Measurements from ENCODE around the gene IQGAP3. TPM values are rescaled to one million over a fixed set of nuclear protein-coding genes. Genes with fewer than 3 reads are reported as not detected.

IQGAP3 gene
- total and polyA plus RNA-seq, 7 donors, result 0.55 to 11.2 (median 0.76) TPM; not detected in 1

- WGBS, 2 donors, result 28 to 31% methylated on average over 5 of the region's 5 CpGs
- peaks cover 0 to 69% (median 64%) of the 10 kb centered on the region in 4 donors for H3K4me1 ChIP-seq
- no peaks in the 10 kb centered on the region for H3K27me3 ChIP-seq
- peak overlapping the region; percentile 17 to 38 (median 32) for H3K4me3 ChIP-seq
- DNase-seq, result no peak
- H3K27ac ChIP-seq, result peak overlapping the region; percentile 98 to 100 (median 100)
- no peaks in the 10 kb centered on the region for H3K9me3 ChIP-seq
- intact Hi-C loops (cut with DNase I), result no loop called here
- H3K36me3 ChIP-seq, result no peaks in the 10 kb centered on the region
- TF ChIP-seq, protein P1, sequence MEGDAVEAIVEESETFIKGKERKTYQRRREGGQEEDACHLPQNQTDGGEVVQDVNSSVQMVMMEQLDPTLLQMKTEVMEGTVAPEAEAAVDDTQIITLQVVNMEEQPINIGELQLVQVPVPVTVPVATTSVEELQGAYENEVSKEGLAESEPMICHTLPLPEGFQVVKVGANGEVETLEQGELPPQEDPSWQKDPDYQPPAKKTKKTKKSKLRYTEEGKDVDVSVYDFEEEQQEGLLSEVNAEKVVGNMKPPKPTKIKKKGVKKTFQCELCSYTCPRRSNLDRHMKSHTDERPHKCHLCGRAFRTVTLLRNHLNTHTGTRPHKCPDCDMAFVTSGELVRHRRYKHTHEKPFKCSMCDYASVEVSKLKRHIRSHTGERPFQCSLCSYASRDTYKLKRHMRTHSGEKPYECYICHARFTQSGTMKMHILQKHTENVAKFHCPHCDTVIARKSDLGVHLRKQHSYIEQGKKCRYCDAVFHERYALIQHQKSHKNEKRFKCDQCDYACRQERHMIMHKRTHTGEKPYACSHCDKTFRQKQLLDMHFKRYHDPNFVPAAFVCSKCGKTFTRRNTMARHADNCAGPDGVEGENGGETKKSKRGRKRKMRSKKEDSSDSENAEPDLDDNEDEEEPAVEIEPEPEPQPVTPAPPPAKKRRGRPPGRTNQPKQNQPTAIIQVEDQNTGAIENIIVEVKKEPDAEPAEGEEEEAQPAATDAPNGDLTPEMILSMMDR (IDR thresholded peaks at IDR 0.05), result no peak
Measured at GRCh38 chr1:156504438-156504813, 67.9 kb downstream of the IQGAP3 start.

DNA sequence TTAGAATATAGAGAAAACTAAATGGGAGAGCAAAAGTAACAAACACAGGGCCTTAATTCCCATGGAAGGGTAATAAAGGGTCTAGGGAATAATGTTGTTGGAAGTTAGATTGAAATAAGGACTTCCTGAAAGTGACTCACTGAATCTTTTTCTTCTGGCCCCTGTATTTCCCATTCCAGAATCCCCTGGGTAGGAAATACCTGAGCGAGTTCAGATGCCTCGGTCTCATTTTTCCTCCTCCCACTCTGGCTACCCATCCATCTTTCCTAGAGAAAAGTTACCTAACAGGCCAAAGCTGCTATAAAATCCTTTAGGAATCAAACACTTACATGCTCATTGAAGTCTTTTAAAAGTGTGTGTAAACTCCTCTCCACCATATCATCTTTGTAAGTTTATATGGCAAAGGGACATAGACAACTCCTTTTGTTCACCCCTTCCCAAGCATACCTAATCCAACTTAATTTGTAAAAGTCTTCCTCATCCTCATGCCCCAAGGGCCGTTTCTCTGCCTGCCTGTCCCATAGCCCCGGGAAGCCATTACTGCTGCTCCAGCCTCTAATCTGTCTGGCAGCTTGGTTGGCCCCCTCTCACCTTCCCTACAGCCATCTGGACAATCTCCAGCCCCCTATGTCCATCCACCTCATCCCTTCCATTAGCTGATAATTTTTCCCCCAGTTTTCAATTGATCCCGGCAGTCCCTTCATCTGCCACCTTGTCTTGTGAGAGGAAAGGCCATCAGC lies 68.5 kb downstream of the IQGAP3 start:
- Histone ChIP-seq H3K27ac (peak overlapping the region; percentile 98 to 100 (median 100)), H3K27me3 (no peaks in the 10 kb centered on the region), H3K36me3 (no peaks in the 10 kb centered on the region), H3K4me1 (peaks cover 0 to 65% (median 62%) of the 10 kb centered on the region in 4 donors), H3K4me3 (no peak overlapping the region), H3K9me3 (no peaks in the 10 kb centered on the region)
- TF ChIP-seq EP300 (IDR thresholded peaks at IDR 0.05), result no peak
- TF ChIP-seq, protein P1 (IDR thresholded peaks at IDR 0.05), result no peak
- TF ChIP-seq POLR2A (IDR thresholded peaks at IDR 0.05), result no peak
- TF ChIP-seq POLR2AphosphoS5 (IDR thresholded peaks at IDR 0.05), result no peak
- WGBS, 2 donors, result 68 to 69% methylated on average over 5 of the region's 5 CpGs
- no peak for DNase-seq
- intact Hi-C loops (cut with DNase I), result no loop called here

DNA sequence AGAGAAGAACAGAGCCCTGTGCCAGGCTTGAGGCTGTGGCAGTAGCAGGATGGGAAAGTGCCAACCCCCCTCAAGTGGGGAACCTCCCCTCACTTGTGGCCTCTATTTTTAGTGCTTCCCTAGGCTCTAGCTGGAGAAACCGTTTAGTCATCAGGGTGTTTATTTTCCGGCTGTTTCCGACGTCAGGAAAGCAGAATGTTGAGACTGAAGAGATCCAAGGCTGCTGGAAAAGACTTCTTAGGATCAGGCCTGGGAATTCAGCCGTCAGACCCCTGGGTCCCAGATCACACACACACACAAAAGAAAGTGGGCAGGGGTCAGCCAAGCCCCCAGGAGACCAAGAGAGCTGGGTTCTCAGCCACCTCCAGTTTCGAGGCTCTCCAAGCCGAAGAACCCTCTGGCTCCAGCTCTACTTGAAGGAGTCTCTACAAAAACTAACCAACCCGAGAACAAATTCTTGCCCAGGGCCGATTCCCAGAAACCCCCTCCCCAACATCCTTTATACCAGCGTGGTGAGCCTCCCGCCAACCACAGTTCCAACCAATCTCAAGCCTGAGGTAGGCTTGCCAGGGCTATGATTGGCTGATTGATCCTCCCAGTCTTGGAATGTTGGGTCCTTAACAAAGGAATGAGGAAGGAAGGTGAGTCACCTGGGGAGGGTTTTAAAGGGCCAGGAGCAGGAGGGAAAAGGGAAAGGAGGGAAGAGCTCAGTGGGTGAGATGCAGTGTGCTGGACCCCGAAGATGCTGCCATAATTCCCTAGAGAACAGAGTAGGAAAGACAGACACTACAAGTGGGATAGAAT lies 69.3 kb downstream of the IQGAP3 start:
- intact Hi-C loops (cut with DNase I), result no loop called here
- no peaks in the 10 kb centered on the region for H3K9me3 ChIP-seq
- no peaks in the 10 kb centered on the region for H3K27me3 ChIP-seq
- WGBS, 2 donors, result 23 to 24% methylated on average over 12 of the region's 12 CpGs
- peaks cover 0 to 65% (median 62%) of the 10 kb centered on the region in 4 donors for H3K4me1 ChIP-seq
- H3K27ac ChIP-seq, result peak overlapping the region; percentile 98 to 100 (median 100)
- TF ChIP-seq POLR2AphosphoS5 (IDR thresholded peaks at IDR 0.05), result peak; percentile 92 to 96 (median 92)
- TF ChIP-seq POLR2A (IDR thresholded peaks at IDR 0.05), result peak; percentile 22 to 54
- peak in 3 of 4 donors; percentile 88 to 97 (median 92) for TF ChIP-seq EP300 (IDR thresholded peaks at IDR 0.05)
- TF ChIP-seq, protein P1 (IDR thresholded peaks at IDR 0.05), result no peak
- DNase-seq, result peak; percentile 97
- peak overlapping the region in 3 of 4 donors; percentile 12 to 29 (median 26) for H3K4me3 ChIP-seq
- no peaks in the 10 kb centered on the region for H3K36me3 ChIP-seq

- Histone ChIP-seq H3K27me3 (no peaks in the 10 kb centered on the region), H3K4me1 (peaks cover 0 to 65% (median 62%) of the 10 kb centered on the region in 4 donors), H3K36me3 (no peaks in the 10 kb centered on the region), H3K27ac (peak overlapping the region; percentile 98 to 100 (median 100)), H3K9me3 (no peaks in the 10 kb centered on the region), H3K4me3 (no peak overlapping the region)
- TF ChIP-seq POLR2A (IDR thresholded peaks at IDR 0.05) (peak in 1 of 2 donors; percentile 63), EP300 (IDR thresholded peaks at IDR 0.05) (no peak)
- WGBS, 2 donors, result 15 to 30% methylated on average over 1 of the region's 1 CpG
- intact Hi-C loops (cut with DNase I), result no loop called here
- no peak for DNase-seq
Measured at GRCh38 chr1:156502391-156502893, 69.9 kb downstream of the IQGAP3 start.

Measured in sigmoid colon (tissue), 7 donors.